GM12892 (cell line): ENCODE measurements around the gene NSUN7.

Experiments
- POLR2A ChIP-seq: IDR thresholded peaks from 2 replicates; pipeline ENCODE4 v1.6.1; 2011; ENCODE audit warnings: low read depth, low read length, control low read depth
- POLR2AphosphoS5 ChIP-seq: IDR thresholded peaks from 2 replicates; pipeline ENCODE4 v1.6.1; 2011; ENCODE audit warnings: low read depth, low read length, control low read depth
- TAF1 ChIP-seq: IDR thresholded peaks from 2 replicates; pipeline ENCODE4 v1.6.1; 2011; ENCODE audit warnings: low read depth, mild to moderate bottlenecking, control low read depth, low read length, borderline replicate concordance

DNA sequence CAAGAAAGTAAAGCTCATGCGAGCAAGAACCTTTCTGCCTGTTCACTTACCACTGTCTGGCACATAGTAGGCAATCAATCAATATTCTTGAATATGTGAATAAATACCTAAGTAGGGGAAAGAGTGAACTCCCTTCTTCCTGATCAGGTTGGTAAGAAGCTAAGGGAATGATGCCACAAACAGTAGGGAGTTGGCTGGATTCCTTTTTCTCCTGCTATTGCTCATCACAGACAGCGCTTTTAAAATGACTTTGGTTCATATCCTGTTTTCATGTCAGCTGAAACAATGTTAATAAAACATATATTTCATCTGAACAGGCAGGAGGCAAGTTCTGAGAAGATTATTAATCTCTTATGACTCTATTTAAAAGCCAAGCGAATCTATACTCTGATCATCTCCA, 99.2 kb downstream of the NSUN7 start:
- no peak for TF ChIP-seq POLR2AphosphoS5
- TF ChIP-seq POLR2A: no peak
- no peak for TF ChIP-seq TAF1
